ENCODE measurements around the gene MYH6. TPM values are rescaled to one million over a fixed set of nuclear protein-coding genes. Genes with fewer than 3 reads are reported as not detected.
A peak's percentile ranks its signal among the peaks of the same experiment; 100 is the strongest.
"Not testable (repeated sequence)": the region's sequence is repeated elsewhere in the genome, so short reads cannot be mapped to it uniquely, and the experiment has no call there.

Gene MYH6
- total RNA-seq, 1 donor from 2014 or later = 3.3 TPM

DNA sequence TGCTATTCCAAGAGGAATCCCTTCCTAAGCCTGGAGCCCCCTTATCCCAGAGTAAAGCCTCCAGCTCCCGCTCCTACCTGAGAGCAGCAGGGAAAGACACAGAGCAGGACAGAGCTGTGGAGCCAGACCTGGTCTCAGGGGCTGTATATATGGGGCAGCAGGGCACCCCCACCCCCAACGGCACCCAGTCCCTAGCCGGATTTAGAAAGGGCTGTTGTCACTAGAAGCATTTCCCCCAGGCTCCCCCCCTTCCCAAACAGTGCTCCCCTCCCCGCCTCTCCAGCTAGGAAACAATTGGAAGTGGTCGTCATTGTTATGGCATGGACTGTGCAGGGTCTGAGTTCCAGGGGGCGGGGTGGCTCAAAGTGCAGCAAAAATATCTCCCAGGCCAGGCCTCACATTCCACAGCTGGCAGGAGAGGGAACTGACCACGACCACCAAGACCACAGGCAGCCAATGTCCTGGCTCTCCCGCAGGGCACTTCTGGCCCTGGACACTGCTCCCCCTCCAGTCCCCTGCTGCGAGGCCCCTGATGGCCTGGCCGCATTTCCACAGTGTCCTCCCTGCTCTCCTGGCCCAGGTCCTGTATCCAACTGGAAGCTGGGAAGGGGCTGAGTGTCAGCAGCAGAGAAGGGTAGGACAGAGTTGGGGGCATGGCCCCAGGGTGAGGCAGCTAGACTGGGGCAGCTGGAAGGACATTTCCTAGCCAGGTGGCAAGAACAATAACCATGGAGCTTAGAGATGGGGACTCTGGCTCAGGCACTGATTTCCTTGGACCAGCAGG lies 27.7 kb upstream of the MYH6 start, which contains the start of gene MYH7:
TSS of gene MYH7 (minus strand) at position 118 of the 784 bp plus-strand sequence. CDS start 1,928 bp downstream, outside the sequence.
- DNase-seq = peak; percentile 30

DNA sequence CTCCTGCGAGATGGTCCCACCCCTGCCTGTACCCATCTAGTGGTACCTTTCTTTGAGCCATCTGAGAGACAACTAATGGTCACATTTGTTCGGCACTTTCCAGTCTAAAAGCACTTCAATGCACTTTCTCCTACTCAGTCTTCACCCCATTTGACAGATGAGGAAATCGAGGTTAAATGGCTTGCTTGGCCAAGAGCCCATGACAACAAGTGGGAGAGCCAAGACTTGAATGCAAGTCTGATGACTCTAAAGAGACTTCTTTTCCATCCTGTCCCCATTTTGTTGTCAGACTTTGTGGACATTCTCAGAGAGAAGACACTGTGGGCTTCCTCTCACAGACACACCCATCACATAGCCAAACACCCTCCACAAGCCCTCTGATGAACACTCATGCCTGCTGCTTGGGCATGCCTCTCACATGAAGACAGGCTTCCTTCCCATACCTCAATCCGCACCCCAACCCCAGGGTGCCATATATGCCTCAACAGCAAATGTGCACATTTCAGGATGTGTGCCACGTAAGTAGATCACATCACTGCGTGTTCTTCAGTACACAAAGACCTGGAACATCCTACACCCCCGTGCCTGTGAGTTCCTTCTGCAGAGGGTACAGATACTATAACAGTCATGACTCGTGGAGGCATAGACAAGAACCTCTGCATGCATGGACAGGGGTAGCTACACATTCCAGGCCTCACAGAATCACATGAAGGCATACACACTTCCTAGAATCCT lies 26.6 kb upstream of the MYH6 start:
- no peak for DNase-seq

DNA sequence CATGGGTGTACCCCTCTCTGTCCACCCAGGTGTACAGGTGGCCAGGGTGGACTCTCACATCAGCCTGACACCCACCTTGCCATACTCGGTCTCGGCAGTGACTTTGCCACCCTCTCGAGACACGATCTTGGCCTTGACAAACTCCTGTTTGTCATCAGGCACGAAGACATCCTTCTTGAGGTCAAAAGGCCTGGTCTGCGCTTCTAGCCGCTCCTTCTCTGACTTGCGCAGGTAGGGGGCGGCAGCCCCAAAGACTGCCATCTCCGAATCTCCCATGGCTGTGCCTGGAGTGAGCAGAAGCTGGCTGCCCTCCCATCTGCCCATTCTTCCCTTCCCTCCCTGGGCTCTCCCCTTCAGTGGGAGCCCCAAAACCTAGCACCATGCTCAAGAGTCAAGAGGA lies 25.4 kb upstream of the MYH6 start:
- no peak for DNase-seq

DNA sequence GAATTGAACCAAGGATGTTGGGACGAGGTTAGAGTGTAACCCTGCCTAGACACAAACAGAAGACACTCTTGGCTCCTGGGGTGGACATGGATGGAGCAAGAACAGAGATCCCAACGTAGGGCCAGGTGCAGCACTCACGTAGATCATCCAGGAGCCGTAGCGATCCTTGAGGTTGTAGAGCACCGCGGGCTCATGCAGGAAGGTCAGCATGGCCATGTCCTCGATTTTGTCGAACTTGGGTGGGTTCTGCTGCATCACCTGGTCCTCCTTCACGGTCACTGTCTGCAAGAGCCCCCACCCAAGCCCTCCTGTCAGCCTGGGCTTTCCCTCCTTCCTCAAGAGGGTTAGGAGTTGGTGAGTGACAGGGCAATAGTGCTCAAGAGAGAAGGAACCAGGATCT lies 24.9 kb upstream of the MYH6 start:
- DNase-seq = no peak

DNA sequence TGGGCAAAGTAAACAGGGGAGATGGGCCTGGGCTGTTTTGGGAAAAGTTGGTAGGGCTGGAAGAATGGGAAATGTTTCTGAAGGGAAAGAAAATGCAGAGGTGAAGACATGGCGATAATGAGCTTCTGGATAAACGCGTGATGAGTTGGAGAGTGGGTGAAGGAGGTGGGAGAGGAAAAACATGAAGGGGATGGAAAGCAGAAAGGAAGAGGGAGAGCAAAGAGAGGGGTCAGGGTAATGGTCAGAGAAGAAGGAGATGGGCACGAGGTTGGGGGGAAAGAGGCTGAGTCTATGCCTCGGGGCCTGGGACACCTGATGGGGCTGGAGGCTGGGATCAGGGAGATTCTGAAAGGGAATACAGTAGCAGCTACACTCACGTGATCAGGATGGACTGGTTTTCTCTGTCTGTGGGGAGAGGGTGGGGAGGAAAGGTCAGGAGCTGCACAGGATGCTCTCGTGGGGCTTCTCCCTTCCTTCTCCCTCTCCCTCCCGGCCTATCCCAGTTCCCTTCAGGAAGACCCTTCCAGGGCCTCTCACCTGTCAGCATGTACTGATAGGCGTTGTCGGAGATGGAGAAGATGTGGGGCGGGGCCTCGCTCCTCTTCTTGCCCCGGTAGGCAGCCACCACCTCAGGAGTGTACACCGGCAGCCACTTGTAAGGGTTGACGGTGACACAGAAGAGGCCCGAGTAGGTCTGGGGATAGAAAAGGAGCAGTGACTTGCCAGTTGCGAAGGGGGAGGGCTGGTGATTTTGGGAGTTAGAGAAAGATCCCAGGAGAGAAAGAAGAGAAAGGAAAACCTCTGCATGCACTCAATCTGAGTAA lies 24.2 kb upstream of the MYH6 start:
- no peak for DNase-seq

DNA sequence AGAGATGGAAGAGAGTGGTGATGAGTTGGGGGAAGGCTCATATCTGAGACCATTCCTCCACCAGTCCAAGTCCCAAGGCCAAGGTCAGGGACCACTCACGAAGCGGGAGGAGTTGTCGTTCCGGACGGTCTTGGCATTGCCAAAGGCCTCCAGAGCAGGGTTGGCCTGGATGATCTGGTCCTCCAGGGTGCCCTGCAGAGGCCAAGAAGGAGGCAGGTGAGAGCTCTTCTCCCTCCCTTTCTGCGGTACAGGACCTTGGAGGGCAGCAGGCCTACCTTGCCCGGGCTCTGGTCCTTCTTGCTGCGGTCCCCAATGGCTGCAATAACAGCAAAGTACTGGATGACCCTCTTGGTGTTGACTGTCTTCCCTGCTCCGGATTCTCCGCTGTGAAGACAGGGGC lies 23.4 kb upstream of the MYH6 start:
- no peak for DNase-seq

DNA sequence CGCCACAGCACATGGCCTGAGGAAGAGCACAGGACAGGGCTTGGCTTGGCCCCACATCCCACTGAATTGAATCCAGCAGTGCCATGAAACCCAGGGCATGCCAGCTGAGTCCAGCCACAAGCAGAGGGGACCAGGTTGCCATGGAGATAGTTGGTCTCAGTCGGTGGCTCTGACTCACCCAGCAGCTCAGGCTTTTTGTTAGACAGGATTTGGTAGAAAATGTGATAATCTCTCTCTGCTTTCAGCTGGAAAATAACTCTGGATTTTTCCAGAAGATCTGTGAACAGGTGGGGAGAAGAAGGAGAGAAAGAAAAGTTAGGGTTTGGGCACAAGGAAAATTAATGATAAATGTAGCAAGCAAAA lies 22.6 kb upstream of the MYH6 start:
- DNase-seq = peak; percentile 75

DNA sequence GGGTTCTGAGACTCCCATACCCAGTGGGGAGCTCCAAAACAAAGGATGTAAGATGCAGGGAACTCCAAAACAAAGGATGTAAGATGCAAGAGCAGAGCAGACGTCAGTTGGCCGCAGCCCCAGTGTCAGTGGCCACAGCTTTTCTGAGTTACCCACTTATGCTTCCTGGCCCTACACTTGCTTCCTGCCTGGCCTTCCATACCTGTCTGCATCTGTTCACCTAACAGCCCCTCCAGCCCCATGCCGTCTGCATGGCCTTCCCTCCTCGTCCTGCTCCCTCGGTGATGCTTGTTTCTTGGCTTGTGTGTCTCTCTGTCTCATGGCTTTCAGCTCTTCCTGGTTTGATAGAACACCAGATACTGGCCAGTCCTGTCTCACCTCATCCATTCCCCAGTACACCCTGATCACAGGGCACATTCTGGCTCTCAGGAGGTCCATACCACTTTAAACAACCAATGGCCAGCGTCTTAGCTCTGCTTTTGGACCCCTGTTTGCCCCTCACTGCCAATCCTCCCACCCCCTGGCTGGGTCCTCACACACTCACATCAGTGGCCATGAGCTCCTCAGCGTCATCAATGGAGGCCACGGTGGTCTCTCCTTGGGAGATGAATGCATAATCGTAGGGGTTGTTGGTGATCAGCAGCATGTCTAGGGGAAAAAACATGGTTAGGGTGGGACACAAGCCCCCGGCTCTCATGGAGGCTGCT lies 22.1 kb upstream of the MYH6 start:
- DNase-seq = no peak

DNA sequence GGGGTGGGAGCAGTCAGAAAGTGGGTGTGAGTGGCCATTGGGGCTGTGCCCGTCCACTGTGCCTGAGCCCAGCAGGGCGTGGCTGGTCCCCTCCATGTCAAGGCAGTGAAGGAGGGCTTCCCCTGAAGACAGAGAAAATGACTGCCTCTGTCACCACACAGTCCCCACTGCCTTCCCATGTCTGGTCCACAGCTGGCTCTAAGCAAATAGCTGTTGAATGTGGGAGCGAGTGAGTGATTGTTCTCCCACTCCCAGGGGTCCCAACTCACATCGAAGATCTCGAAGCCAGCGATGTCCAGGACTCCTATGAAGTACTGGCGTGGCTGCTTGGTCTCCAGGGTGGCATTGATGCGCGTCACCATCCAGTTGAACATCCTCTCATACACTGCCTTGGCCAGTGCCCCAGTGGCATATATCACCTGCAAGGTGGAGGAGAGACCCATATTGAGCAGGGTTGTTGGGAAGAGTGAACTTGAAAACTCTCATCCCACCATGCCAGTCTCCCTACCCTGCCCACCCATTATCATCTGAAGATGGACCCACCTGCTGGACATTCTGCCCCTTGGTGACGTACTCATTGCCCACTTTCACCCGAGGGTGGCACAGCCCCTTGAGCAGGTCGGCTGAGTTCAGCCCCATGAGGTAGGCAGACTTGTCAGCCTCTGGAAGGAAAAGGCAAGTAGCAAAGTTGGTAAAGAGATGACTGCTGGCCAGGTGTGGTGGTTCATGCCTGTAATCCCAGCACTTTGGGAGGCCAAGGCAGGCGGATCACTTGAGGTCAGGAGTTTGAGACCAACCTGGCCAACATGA lies 20.8 kb upstream of the MYH6 start:
- DNase-seq = no peak

DNA sequence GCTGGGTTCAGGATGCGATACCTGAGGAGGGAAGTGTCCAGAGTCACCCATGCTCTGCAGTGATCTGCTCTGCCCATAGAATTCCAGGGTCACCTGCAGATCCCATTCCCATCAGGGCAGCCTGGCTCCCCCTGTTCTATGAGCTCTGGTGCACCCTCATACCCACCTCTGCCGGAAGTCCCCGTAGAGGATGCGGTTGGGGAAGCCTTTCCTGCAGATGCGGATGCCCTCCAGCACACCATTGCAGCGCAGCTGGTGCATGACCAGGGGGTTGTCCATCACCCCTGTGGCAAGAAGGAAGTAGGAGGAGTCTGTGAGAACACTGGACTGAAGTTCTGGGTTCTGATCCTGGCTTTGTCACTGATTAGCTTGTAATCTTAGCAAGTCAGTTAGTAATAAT lies 17.7 kb upstream of the MYH6 start:
- DNase-seq = not testable (repeated sequence)

DNA sequence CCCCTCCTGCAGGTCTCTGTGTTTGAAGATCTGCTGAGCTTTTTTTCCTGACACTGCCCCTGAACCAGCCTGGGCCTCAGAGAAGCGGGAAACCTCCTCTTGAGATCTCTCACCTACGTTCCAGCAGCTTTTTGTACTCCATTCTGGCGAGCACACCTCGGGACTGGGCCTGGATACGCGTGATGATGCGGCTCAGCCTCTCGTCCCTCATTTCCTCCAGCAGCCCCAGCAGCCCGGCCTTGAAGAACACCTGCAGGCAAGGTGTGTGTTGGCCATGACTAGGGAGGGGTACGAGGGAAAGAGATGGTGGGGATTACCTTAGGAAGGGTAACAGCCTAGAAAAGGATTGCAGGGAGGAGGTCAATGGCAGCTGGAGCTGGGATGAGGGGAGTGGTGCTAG lies 17.1 kb upstream of the MYH6 start:
- DNase-seq = no peak

DNA sequence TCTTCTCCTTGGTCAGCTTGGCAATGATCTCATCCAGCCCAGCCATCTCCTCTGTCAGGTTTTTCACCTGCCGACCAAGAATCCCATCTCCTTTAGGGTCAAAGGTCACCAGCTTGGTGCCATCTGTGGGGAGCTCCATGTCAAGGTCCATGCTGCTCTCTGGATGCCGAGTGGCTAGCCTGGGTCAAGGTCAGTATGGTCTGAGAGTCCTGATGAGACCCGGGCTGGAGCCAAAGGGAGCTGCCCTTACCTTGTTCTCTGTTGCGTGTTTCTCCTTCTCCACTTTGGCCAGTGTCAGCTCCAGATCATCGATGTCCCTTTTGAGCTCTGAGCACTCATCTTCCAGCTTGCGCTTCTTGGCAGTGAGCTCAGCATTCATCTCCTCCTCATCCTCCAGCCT lies 15.6 kb upstream of the MYH6 start:
- no peak for DNase-seq

DNA sequence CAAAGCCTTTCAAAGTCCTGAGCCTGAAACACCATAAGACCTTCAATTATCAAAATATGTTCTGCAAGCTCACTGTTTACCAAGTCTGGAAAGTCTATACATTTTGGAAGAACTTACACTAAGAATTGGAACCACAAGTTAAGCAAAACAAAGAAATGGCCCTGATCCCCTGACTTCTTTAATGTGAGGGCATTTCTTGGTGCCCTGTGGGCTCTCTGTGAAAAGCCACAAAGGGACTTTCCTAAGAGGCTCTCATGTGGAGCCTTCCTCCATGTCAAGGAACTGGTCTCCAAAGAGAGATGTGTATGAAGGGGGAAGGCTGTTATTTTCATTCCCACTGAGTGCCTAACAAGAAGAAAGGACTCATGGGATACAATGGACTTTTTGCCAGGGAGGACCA lies 13.5 kb upstream of the MYH6 start:
- DNase-seq = no peak

DNA sequence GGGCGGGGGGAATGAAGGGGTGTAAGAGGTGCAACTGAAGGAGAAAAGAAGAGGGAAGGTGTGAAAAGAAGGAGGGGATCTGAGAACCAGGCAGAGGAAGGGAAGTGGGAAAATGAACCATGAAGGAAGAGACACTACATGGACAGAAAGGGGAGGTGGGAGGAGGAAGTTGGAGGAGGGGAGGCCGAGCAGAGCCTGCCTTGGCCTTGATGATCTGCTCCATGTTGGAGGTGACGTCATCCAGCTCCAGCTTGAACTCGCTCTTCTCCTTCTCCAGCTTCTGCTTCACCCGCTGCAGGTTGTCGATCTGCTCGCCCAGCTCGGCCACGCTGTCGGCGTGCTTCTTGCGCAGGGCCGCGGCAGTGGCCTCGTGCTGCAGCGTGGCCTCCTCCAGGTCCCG lies 11.6 kb upstream of the MYH6 start:
- not testable (repeated sequence) for DNase-seq

DNA sequence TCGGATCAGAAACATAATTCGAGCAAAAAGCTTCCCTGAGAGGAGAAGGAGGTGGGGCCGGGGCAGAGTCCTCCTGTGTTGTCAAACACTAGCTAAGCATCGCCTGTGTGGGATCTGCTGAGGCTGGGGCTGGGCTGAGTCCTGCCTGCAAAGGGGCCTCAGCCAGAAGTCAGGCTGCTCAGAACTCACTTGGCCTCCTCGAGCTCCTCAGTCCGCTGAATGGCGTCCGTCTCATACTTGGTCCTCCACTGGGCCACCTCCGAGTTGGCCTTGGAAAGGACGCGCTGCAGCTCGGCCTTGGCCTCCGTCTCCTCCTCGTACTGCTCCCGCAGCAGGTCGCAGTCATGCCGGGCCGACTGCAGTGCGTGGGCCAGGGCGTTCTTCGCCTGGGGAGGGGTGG lies 9.9 kb upstream of the MYH6 start:
- no peak for DNase-seq

DNA sequence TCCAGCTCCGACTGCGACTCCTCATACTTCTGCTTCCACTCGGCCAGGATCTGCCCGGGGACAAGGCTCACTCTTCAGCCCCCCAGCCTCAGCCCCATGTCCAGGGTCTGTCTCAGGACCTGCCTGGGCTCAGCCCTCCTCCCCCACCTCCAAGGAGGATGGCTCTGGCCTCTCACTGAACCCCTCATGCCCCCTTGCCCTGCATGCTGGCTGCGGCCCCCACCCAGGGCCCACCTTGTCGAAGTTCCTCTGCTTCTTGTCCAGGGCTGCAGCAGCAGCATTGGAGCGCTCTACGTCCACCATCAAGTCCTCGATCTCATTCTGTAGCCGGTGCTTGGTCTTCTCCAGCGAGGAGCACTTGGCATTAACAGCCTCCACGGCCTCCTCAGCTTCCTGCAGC lies 9.2 kb upstream of the MYH6 start:
- DNase-seq = not testable (repeated sequence)

DNA sequence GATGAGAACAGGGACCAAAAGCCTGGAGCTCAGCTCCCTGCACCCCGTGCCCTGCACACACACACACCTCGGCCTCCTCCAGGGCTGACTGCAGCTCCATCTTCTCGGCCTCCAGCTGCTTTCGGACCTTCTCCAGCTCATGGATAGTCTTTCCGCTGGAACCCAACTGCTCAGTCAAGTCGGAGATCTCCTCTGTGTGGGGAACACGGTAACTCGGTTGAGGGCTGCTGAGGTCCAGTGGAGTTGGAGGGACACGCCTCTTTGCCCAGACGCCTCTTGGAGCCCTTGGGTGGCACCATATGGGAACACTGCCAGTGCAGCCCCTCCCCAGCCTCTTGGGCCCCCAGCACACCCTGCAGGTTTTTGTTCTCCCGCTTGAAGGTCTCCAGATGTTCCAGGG lies 8.7 kb upstream of the MYH6 start:
- DNase-seq = no peak

DNA sequence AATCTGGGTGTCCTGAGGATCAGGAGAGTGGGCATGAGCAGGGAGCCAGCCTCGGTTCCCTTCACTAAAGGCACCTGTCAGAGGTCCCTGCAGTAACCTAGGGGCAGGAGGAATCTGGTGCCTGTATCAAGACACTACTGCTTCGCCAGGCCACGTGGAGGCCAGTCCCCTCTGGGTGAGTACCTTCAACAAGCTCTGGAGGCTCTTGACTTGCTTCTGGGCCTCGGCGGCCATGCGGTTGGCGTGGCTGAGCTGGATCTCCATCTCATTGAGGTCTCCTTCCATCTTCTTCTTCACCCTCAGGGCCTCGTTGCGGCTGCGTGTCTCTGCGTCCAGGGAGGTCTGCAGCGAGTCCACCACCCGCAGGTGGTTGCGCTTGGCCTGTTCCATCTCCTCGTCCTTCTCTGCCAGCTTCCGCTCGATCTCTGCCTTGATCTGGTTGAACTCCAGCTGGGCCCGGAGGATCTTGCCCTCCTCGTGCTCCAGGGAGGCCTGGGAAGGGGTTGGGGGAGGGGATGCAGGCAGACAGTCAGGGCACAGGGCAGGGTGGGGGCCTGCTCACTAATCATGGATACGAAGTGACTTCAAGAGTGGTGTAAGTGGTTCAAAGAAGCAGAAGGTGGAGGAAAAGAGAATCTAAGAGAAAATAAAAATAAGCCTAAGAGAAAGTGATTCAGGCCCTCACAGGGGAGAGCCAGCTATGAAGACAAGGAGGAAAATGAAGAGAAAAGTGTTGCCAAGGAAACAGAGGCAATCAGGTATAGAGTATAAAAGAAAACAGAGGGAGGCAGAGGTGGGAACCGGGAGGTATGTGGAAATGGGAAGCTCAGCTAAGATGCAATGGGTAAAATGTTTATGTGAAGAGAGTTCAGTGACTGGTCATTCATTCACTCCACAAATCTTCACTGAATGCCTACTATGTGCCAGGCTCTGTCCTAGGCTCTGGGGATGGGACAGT lies 8.0 kb upstream of the MYH6 start:
- no peak for DNase-seq

DNA sequence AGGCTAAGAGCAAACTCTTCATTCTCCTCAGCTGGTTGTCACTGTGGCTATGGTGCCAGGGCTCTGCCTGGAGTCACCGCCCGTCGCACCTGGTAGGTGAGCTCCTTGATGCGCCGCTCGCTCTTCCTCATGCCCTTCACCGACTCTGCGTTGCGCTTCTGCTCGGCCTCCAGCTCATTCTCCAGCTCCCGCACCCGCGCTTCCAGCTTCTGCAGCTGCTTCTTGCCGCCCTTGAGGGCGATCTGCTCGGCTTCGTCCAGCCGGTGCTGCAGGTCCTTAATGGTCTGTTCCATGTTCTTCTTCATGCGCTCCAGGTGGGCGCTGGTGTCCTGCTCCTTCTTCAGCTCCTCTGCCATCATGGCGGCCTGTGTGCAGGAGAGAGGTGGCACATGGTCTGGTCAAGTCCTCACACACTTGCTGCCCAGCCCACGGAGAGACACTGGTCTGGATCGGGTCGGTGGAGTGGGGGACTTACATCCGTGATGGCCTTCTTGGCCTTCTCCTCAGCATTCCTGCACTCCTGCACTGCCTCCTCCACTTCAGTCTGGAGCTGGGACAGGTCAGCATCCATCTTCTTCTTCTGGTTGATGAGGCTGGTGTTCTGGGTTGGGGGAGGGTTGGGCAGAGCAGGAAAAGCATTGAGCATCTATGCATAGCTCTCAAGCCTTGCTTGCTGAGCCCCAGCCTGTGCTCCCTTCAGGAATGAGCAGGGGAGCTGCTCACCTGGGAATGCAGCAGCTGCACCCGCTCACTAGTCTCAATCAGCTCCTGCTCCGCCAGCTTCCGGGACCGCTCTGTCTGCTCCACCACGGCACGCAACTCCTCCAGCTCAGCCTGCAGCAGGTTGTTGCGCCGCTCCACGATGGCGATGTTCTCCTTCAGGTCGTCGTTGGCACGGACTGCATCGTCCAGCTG lies 7.1 kb upstream of the MYH6 start:
- DNase-seq = no peak

Data from tongue (tissue), 2 donors.